HEK293 (cell line): ENCODE data around the gene CCDC78.

Source experiments
- BCL11A ChIP-seq: fragments of 450-650 bp; formaldehyde crosslinking; IDR thresholded peaks from 2 replicates; pipeline ENCODE4 v1.5.1; 2016; ENCODE audit warnings: low read depth, missing biosample characterization, missing genetic modification characterization
- KLF1 ChIP-seq: fragments of 450-650 bp; formaldehyde crosslinking; IDR thresholded peaks from 2 replicates; pipeline ENCODE4 v1.5.1; 2016; ENCODE audit warnings: missing biosample characterization, missing genetic modification characterization
- MEIS1 ChIP-seq: sonication (generic); formaldehyde crosslinking; IDR thresholded peaks from 2 replicates; pipeline ENCODE4 v1.8.1; 2022; ENCODE audit warnings: missing genetic modification reagents, mild to moderate bottlenecking, borderline replicate concordance
- MYNN ChIP-seq: fragments of 450-650 bp; formaldehyde crosslinking; IDR thresholded peaks from 2 replicates; pipeline ENCODE4 v1.5.1; 2016; ENCODE audit warnings: missing biosample characterization, missing genetic modification characterization, borderline replicate concordance
- MZF1 ChIP-seq: fragments of 450-650 bp; formaldehyde crosslinking; IDR thresholded peaks from 2 replicates; pipeline ENCODE4 v1.5.1; 2017; ENCODE audit warnings: missing biosample characterization, missing genetic modification characterization, borderline replicate concordance
- PATZ1 ChIP-seq: fragments of 450-650 bp; formaldehyde crosslinking; IDR thresholded peaks from 2 replicates; pipeline ENCODE4 v1.5.1; 2016; ENCODE audit warnings: missing biosample characterization, missing genetic modification characterization
- SCRT1 ChIP-seq: fragments of 450-650 bp; formaldehyde crosslinking; IDR thresholded peaks from 2 replicates; pipeline ENCODE4 v1.5.1; 2016; ENCODE audit warnings: missing biosample characterization, missing genetic modification characterization, borderline replicate concordance
- SETDB1 ChIP-seq: IDR thresholded peaks from one replicate; pipeline ENCODE4 v1.6.1; 2017; ENCODE audit warnings: mild to moderate bottlenecking, low read length, moderate library complexity, mixed read lengths; ENCODE audit not compliant: insufficient read length
- TSHZ1 ChIP-seq: fragments of 450-650 bp; formaldehyde crosslinking; IDR thresholded peaks from 2 replicates; pipeline ENCODE4 v1.5.1; 2016; ENCODE audit warnings: missing biosample characterization, missing genetic modification characterization, borderline replicate concordance
- ZBTB17 ChIP-seq: fragments of 450-650 bp; formaldehyde crosslinking; IDR thresholded peaks from 2 replicates; pipeline ENCODE4 v1.5.1; 2016; ENCODE audit warnings: missing biosample characterization, missing genetic modification characterization
- ZBTB48 ChIP-seq: fragments of 450-650 bp; formaldehyde crosslinking; IDR thresholded peaks from 2 replicates; pipeline ENCODE4 v1.5.1; 2016; ENCODE audit warnings: missing biosample characterization, missing genetic modification characterization
- ZBTB6 ChIP-seq: fragments of 450-650 bp; formaldehyde crosslinking; IDR thresholded peaks from 2 replicates; pipeline ENCODE4 v1.5.1; 2017; ENCODE audit warnings: missing biosample characterization, missing genetic modification characterization
- ZBTB8A ChIP-seq: fragments of 450-650 bp; formaldehyde crosslinking; IDR thresholded peaks from 2 replicates; pipeline ENCODE4 v1.5.1; 2016; ENCODE audit warnings: missing biosample characterization, missing genetic modification characterization
- ZEB2 ChIP-seq: fragments of 450-650 bp; formaldehyde crosslinking; IDR thresholded peaks from 2 replicates; pipeline ENCODE4 v1.5.1; 2016; ENCODE audit warnings: missing biosample characterization, missing genetic modification characterization
- ZFHX2 ChIP-seq: fragments of 450-650 bp; formaldehyde crosslinking; conservative IDR thresholded peaks from 2 replicates; pipeline ENCODE4 v1.5.1; 2016; ENCODE audit warnings: missing biosample characterization, missing genetic modification characterization
- ZFP41 ChIP-seq: fragments of 450-650 bp; formaldehyde crosslinking; IDR thresholded peaks from 2 replicates; pipeline ENCODE4 v1.5.1; 2016; ENCODE audit warnings: missing biosample characterization, missing genetic modification characterization, borderline replicate concordance
- ZFP69B ChIP-seq: fragments of 450-650 bp; formaldehyde crosslinking; IDR thresholded peaks from 2 replicates; pipeline ENCODE4 v1.5.1; 2016; ENCODE audit warnings: missing biosample characterization, missing genetic modification characterization
- ZNF121 ChIP-seq: fragments of 450-650 bp; formaldehyde crosslinking; IDR thresholded peaks from 2 replicates; pipeline ENCODE4 v1.5.1; 2016; ENCODE audit warnings: missing biosample characterization, missing genetic modification characterization
- ZNF138 ChIP-seq: fragments of 450-650 bp; formaldehyde crosslinking; IDR thresholded peaks from 2 replicates; pipeline ENCODE4 v1.5.1; 2016; ENCODE audit warnings: missing biosample characterization, missing genetic modification characterization, borderline replicate concordance
- ZNF146 ChIP-seq: fragments of 450-650 bp; formaldehyde crosslinking; IDR thresholded peaks from 2 replicates; pipeline ENCODE4 v1.5.1; 2016; ENCODE audit warnings: missing biosample characterization, missing genetic modification characterization
- ZNF169 ChIP-seq: fragments of 450-650 bp; formaldehyde crosslinking; IDR thresholded peaks from 2 replicates; pipeline ENCODE4 v1.5.1; 2016; ENCODE audit warnings: missing biosample characterization, missing genetic modification characterization
- ZNF175 ChIP-seq: fragments of 450-650 bp; formaldehyde crosslinking; IDR thresholded peaks from 2 replicates; pipeline ENCODE4 v1.5.1; 2016; ENCODE audit warnings: missing biosample characterization, missing genetic modification characterization
- ZNF23 ChIP-seq: fragments of 450-650 bp; formaldehyde crosslinking; IDR thresholded peaks from 2 replicates; pipeline ENCODE4 v1.5.1; 2016; ENCODE audit warnings: missing biosample characterization, missing genetic modification characterization, borderline replicate concordance
- ZNF391 ChIP-seq: fragments of 450-650 bp; formaldehyde crosslinking; IDR thresholded peaks from 2 replicates; pipeline ENCODE4 v1.5.1; 2016; ENCODE audit warnings: low read depth, missing biosample characterization, missing genetic modification characterization, borderline replicate concordance
- ZNF423 ChIP-seq: fragments of 450-650 bp; formaldehyde crosslinking; IDR thresholded peaks from 2 replicates; pipeline ENCODE4 v1.5.1; 2016; ENCODE audit warnings: missing biosample characterization, missing genetic modification characterization
- ZNF426 ChIP-seq: fragments of 450-650 bp; formaldehyde crosslinking; IDR thresholded peaks from 2 replicates; pipeline ENCODE4 v1.5.1; 2017; ENCODE audit warnings: missing biosample characterization, missing genetic modification characterization, mild to moderate bottlenecking, inconsistent platforms, moderate library complexity
- ZNF513 ChIP-seq: fragments of 450-650 bp; IDR thresholded peaks from 2 replicates; pipeline ENCODE4 v1.5.1; 2018; ENCODE audit warnings: missing biosample characterization, missing genetic modification characterization
- ZNF529 ChIP-seq: fragments of 450-650 bp; formaldehyde crosslinking; IDR thresholded peaks from 2 replicates; pipeline ENCODE4 v1.5.1; 2017; ENCODE audit warnings: missing genetic modification characterization, missing biosample characterization; ENCODE audit not compliant: insufficient replicate concordance
- ZNF585B ChIP-seq: fragments of 450-650 bp; formaldehyde crosslinking; IDR thresholded peaks from 2 replicates; pipeline ENCODE4 v1.5.1; 2016; ENCODE audit warnings: missing biosample characterization, missing genetic modification characterization
- ZNF629 ChIP-seq: fragments of 450-650 bp; formaldehyde crosslinking; IDR thresholded peaks from 2 replicates; pipeline ENCODE4 v1.5.1; 2017; ENCODE audit warnings: missing biosample characterization, missing genetic modification characterization
- ZNF658 ChIP-seq: fragments of 450-650 bp; formaldehyde crosslinking; IDR thresholded peaks from 2 replicates; pipeline ENCODE4; 2016; ENCODE audit warnings: missing biosample characterization, missing genetic modification characterization
- ZNF707 ChIP-seq: fragments of 450-650 bp; formaldehyde crosslinking; IDR thresholded peaks from 2 replicates; pipeline ENCODE4 v1.5.1; 2016; ENCODE audit warnings: missing biosample characterization, missing genetic modification characterization
- ZNF792 ChIP-seq: fragments of 450-650 bp; formaldehyde crosslinking; IDR thresholded peaks from 2 replicates; pipeline ENCODE4 v1.5.1; 2016; ENCODE audit warnings: missing biosample characterization, missing genetic modification characterization
- ZSCAN4 ChIP-seq: fragments of 450-650 bp; formaldehyde crosslinking; IDR thresholded peaks from 2 replicates; pipeline ENCODE4 v1.5.1; 2017; ENCODE audit warnings: missing biosample characterization, missing genetic modification characterization

Gene CCDC78

GRCh38 chr16:676913-677312 is 49.3 kb downstream of the CCDC78 start (continued):
- TF ChIP-seq ZNF792 (tag by site-specific recombination) (no peak), ZNF121 (no peak), ZNF146 (tag by site-specific recombination) (no peak), MYNN (no peak), ZNF391 (tag by site-specific recombination) (no peak), ZNF513 (tag by site-specific recombination) (no peak), ZNF426 (tag by site-specific recombination) (no peak), KLF1 (tag by site-specific recombination) (peak; percentile 46; the same call in 1 of the 2 replicates), ZNF23 (tag by site-specific recombination) (no peak), MZF1 (tag by site-specific recombination) (no peak), SETDB1 (no peak), ZFHX2 (tag by site-specific recombination) (no peak), TSHZ1 (tag by site-specific recombination) (no peak), PATZ1 (0 out of 2 replicates have a peak, but pooled peaks have one; percentile 31), ZNF175 (tag by site-specific recombination) (no peak), ZNF629 (tag by site-specific recombination) (no peak), ZNF585B (tag by site-specific recombination) (no peak), ZSCAN4 (tag by site-specific recombination) (no peak), ZFP41 (tag by site-specific recombination) (no peak), ZEB2 (tag by site-specific recombination) (no peak), ZBTB8A (tag by site-specific recombination) (no peak), SCRT1 (tag by site-specific recombination) (peak; percentile 78), ZBTB17 (no peak), MEIS1 (CRISPR knock-in tag) (no peak), ZNF529 (no peak), BCL11A (tag by site-specific recombination) (no peak), ZBTB6 (no peak), ZNF169 (no peak), ZNF423 (no peak), ZNF707 (tag by site-specific recombination) (no peak), ZBTB48 (tag by site-specific recombination) (no peak), ZFP69B (tag by site-specific recombination) (peak; percentile 46; the same call in 1 of the 2 replicates), ZNF138 (tag by site-specific recombination) (no peak), ZNF658 (tag by site-specific recombination) (no peak)
